Measurements from ENCODE around the gene TAMM41.

TAMM41 gene

DNA sequence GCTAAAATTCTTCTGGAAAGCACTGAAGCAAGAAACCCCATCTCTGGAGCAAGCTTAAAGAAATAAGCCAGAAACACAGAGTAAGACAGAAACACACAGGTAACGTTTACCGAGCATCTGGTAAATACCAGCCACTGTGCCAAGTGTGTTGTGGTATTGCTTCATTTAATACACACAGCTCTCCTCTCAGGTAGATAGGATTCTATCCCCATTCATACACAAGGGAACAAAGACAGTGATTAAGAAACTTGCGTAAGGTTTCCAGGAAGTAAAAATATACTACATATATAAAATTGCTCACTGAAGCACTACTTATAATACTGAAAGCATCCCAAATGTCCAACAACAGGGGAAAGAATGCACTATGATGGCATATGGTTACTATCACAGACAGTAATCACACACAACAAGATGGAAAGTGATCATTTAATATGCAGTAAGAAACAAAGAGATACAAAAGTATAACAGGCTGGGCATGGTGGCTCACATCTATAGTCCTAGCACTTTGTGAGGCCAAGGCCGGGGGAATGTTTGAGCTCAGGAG, 27.5 kb downstream of the TAMM41 start:
- Histone ChIP-seq H3K4me1 (no peaks in the 10 kb centered on the region), H3K27me3 (no peaks in the 10 kb centered on the region), H3K4me3 (ENCODE audit: low read depth, low read length) (no peak overlapping the region), H3K9me3 (no peaks in the 10 kb centered on the region), H3K36me3 (no peaks in the 10 kb centered on the region)
- TF ChIP-seq CTCF (IDR thresholded peaks at IDR 0.05; ENCODE audit: low read depth, low read length) = no peak
- no peak for DNase-seq

DNA sequence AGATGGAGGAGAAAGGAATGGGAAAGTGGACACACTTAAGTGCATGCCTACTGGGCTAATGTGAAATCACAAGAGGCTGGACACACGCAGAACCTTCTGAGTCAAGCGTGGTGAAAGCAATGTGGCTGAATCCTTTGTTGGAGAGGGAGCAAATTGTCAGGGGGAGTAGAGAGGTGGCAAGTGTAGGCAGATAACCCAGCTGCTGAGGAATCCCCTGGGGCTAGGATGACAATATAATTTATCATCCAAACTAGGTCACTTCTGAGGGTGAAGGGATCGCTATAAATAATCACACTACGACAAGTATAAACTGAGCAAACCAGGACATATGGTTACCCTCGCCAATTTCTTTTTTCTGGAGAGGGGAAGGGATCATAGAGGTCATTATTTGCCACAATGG, 28.7 kb downstream of the TAMM41 start:
- Histone ChIP-seq H3K27me3 (no peaks in the 10 kb centered on the region), H3K36me3 (no peaks in the 10 kb centered on the region), H3K4me3 (ENCODE audit: low read depth, low read length) (no peak overlapping the region), H3K9me3 (no peaks in the 10 kb centered on the region), H3K4me1 (no peaks in the 10 kb centered on the region)
- no peak for TF ChIP-seq CTCF (IDR thresholded peaks at IDR 0.05; ENCODE audit: low read depth, low read length)
- peak; percentile 6 for DNase-seq

GRCh38 chr3:11815111-11815510, 31.6 kb downstream of the TAMM41 start:
- Histone ChIP-seq H3K4me3 (ENCODE audit: low read depth, low read length) (no peak overlapping the region), H3K9me3 (no peaks in the 10 kb centered on the region), H3K36me3 (no peaks in the 10 kb centered on the region), H3K27me3 (no peaks in the 10 kb centered on the region), H3K4me1 (no peaks in the 10 kb centered on the region)
- DNase-seq = no peak
- no peak for TF ChIP-seq CTCF (IDR thresholded peaks at IDR 0.05; ENCODE audit: low read depth, low read length)

DNA sequence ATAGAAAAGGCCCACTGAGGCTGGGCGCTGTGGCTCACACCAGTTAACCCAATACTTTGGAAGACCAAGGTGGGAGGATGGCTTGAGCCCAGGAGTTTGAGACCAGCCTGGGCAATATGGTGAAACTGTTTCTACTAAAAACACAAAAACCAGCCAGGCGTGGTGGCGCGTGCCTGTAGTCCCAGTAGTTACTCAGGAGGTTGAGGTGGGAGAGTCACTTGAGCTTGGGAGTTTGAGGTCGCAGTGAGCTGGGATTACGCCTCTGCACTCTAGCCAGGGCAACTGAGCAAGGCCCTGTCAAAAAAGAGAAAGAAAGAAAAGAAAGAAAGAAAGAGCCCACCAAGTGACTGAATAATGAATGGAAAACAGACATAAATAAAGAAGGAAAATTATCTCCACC, 32.0 kb downstream of the TAMM41 start:
- no peak for DNase-seq
- H3K27me3 ChIP-seq = no peaks in the 10 kb centered on the region
- no peaks in the 10 kb centered on the region for H3K36me3 ChIP-seq
- TF ChIP-seq CTCF (IDR thresholded peaks at IDR 0.05; ENCODE audit: low read depth, low read length) = no peak
- no peaks in the 10 kb centered on the region for H3K4me1 ChIP-seq
- no peak overlapping the region for H3K4me3 ChIP-seq (ENCODE audit: low read depth, low read length)
- H3K9me3 ChIP-seq = no peaks in the 10 kb centered on the region

DNA sequence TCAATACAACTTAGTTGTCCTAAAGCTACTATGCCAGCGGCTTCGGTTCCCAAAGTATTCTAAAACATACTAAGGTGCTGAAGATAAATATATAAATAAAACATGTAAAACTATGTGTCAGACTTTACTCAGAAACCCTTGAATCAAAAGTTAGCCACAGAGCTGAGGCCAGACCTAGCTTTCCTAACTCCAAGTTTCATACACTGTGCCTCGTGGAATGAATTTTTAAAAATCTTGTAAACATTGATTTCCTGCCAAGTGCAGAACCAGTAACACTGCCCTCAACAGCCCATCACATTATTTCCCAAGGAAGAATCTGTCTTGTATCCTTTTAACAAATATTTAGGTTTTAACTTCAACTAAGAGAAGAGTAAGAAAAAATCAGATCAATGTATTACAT, 36.4 kb downstream of the TAMM41 start:
- DNase-seq = no peak
- no peaks in the 10 kb centered on the region for H3K36me3 ChIP-seq

DNA sequence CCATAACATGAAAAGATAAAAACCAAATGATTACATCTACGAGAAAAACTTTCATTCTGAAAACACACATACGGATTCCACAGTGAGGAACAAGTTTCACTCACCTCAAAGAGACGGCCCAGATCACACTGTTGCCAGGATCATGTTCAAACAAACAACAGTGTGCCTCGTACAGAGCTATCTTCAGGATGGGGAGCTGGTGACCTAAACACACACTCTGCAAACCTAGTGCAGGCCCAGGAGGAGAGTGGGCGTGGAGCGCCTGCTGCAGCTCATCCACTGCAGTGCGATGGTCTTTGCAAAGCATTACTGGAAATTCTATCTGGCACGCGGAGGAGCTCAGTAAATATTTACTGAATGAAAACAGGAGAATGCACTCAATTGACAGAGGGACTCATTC, 38.5 kb downstream of the TAMM41 start:
- Histone ChIP-seq H3K9me3 (no peaks in the 10 kb centered on the region), H3K4me3 (ENCODE audit: low read depth, low read length) (no peak overlapping the region), H3K36me3 (no peaks in the 10 kb centered on the region), H3K4me1 (no peaks in the 10 kb centered on the region), H3K27me3 (no peaks in the 10 kb centered on the region)
- no peak for TF ChIP-seq CTCF (IDR thresholded peaks at IDR 0.05; ENCODE audit: low read depth, low read length)
- no peak for DNase-seq

More for the DNA sequence above, 36.4 kb downstream of the TAMM41 start:
- Histone ChIP-seq H3K27me3 (no peaks in the 10 kb centered on the region), H3K9me3 (no peaks in the 10 kb centered on the region), H3K4me3 (ENCODE audit: low read depth, low read length) (no peak overlapping the region), H3K4me1 (no peaks in the 10 kb centered on the region)
- TF ChIP-seq CTCF (IDR thresholded peaks at IDR 0.05; ENCODE audit: low read depth, low read length) = no peak

Measured in BE2C (cell line).